Measurements from ENCODE around the gene WDR18.

Gene WDR18

DNA sequence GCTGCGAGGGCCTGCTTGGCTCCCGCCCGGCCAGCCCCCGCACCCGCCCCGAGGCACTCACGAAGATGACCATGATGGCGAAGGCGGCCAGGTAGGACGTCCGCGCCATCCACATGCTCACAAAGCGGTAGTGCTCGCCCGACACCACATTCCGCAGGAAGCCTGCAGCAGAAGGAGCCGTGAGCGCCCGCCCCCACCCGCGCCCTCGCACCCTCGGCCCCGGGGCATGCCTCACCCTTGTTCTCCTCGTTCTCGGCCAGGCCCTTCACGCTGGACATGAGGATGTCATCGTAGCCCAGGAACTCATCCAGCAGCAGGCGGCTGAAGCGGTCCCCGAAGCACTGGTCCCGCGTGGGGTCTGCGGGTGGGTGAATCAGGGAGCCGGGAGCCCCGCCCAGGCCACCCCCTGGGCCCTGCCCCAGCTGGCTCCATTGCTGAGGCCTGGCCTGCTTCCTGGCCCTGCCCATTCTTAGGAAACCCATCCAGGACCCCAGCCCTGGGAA lies 27.7 kb downstream of the WDR18 start:
- Histone ChIP-seq H3K27ac (ENCODE audit: low read depth, low read length) (no peak overlapping the region), H3K27me3 (ENCODE audit: insufficient read depth, low read length) (no peaks in the 10 kb centered on the region), H3K36me3 (ENCODE audit: insufficient read depth, low read length) (peaks cover 38% of the 10 kb centered on the region), H3K9me3 (ENCODE audit: insufficient read depth, low read depth, low read length) (no peaks in the 10 kb centered on the region), H3K4me3 (ENCODE audit: low read length) (no peak overlapping the region), H3K4me1 (ENCODE audit: insufficient read depth, low read length) (peaks cover 12% of the 10 kb centered on the region; the same call in 1 of the 2 replicates), H3K9ac (ENCODE audit: low read depth, low read length) (no peak overlapping the region)
- WGBS: 95% methylated on average over 36 of the region's 36 CpGs

DNA sequence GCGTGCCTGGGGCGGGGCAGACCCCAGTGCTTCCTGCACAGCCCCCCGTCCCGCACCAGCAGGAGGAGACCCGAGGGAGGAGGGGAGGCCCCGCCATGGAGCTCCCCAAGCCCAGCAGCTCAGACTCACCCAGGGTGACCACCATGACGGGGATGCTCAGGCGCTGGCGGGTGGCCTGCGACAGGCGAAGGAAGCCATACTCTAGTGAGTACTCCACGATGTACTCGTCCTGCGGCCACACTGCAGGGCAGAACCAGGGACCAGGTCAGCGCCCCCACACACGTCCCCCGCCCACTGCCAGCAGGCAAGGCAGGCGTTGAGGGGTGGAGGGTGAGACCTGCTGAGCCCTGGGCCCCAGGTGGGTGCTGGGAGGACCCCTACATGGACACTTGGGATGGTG lies 28.2 kb downstream of the WDR18 start:
- 94% methylated on average over 18 of the region's 18 CpGs for whole genome bisulfite sequencing
- no peaks in the 10 kb centered on the region for H3K27me3 ChIP-seq (ENCODE audit: insufficient read depth, low read length)
- H3K9ac ChIP-seq (ENCODE audit: low read depth, low read length): no peak overlapping the region
- peaks cover 12% of the 10 kb centered on the region; the same call in 1 of the 2 replicates for H3K4me1 ChIP-seq (ENCODE audit: insufficient read depth, low read length)
- no peak overlapping the region for H3K4me3 ChIP-seq (ENCODE audit: low read length)
- H3K9me3 ChIP-seq (ENCODE audit: insufficient read depth, low read depth, low read length): no peaks in the 10 kb centered on the region
- H3K27ac ChIP-seq (ENCODE audit: low read depth, low read length): no peak overlapping the region
- peaks cover 38% of the 10 kb centered on the region for H3K36me3 ChIP-seq (ENCODE audit: insufficient read depth, low read length)

DNA sequence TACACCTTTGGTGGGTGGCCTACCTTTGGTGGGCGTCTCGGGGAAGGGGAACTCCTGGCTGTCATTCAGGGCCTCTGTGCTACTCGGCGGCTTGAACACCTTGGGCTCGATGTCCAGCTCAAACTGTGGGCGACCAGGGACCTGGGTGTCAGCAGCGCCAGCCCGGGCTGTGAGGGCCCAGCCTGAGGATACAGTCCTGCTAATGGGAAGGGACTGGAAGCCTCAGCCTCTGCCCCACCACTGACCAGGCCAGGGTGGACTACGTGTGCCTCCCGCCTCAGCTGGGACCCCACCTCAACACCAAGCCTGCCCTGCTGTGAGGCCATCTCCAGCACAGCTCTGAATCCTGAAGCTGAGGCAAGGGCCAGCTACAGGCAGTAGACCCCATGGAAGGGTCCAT lies 29.1 kb downstream of the WDR18 start:
- H3K4me3 ChIP-seq (ENCODE audit: low read length): no peak overlapping the region
- peaks cover 12% of the 10 kb centered on the region; the same call in 1 of the 2 replicates for H3K4me1 ChIP-seq (ENCODE audit: insufficient read depth, low read length)
- H3K9ac ChIP-seq (ENCODE audit: low read depth, low read length): no peak overlapping the region
- WGBS: 95% methylated on average over 10 of the region's 10 CpGs
- H3K36me3 ChIP-seq (ENCODE audit: insufficient read depth, low read length): peaks cover 38% of the 10 kb centered on the region
- no peak overlapping the region for H3K27ac ChIP-seq (ENCODE audit: low read depth, low read length)
- no peaks in the 10 kb centered on the region for H3K9me3 ChIP-seq (ENCODE audit: insufficient read depth, low read depth, low read length)
- no peaks in the 10 kb centered on the region for H3K27me3 ChIP-seq (ENCODE audit: insufficient read depth, low read length)

DNA sequence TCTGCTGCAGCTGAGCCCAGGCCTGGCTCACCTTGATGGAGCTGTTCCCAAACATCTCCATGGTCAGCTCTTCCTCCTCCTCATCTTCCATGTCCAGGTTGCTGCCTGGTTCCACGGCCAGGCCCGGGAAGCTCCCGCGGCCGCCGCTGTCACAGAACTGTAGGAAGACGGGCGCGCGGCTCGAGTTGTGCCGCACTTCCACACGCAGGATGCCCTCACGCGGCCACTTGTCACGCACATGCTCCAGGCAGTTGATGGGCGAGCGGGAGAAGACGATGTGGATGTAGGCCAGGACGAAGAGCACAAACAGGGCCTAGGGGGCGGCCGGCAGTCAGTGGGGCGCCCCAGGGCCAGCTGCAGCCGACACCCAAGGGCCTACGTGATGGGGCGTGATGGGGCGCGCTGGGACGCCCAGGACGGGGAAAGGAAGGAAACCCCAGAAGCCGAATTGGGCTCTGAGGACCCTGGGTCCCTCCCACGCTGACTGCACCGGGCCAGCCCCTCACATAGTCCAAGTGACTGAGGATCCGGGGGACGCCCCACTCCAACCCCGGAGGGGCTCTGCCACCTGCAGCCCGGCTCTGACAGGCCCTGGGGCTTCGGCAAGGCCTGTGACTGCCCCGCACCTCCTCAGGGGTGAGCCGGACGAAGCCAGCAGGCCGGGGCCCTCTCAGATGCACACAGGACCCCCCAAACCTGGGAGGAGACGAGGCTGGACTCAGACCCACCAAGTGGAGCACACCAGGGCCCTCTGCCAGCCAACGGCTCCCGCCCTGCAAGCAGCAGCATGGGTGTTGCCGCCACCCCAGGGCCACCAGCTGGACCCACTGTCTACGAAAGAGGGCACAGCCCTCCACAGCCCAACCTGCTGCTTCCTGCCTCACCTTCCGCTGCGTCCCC lies 30.3 kb downstream of the WDR18 start:
- H3K27ac ChIP-seq (ENCODE audit: low read depth, low read length): no peak overlapping the region
- no peak overlapping the region for H3K4me3 ChIP-seq (ENCODE audit: low read length)
- WGBS: 94% methylated on average over 49 of the region's 49 CpGs
- H3K9ac ChIP-seq (ENCODE audit: low read depth, low read length): no peak overlapping the region
- peaks cover 43% of the 10 kb centered on the region for H3K36me3 ChIP-seq (ENCODE audit: insufficient read depth, low read length)
- no peaks in the 10 kb centered on the region for H3K27me3 ChIP-seq (ENCODE audit: insufficient read depth, low read length)
- H3K4me1 ChIP-seq (ENCODE audit: insufficient read depth, low read length): peaks cover 14% of the 10 kb centered on the region; the same call in 1 of the 2 replicates
- no peaks in the 10 kb centered on the region for H3K9me3 ChIP-seq (ENCODE audit: insufficient read depth, low read depth, low read length)

DNA sequence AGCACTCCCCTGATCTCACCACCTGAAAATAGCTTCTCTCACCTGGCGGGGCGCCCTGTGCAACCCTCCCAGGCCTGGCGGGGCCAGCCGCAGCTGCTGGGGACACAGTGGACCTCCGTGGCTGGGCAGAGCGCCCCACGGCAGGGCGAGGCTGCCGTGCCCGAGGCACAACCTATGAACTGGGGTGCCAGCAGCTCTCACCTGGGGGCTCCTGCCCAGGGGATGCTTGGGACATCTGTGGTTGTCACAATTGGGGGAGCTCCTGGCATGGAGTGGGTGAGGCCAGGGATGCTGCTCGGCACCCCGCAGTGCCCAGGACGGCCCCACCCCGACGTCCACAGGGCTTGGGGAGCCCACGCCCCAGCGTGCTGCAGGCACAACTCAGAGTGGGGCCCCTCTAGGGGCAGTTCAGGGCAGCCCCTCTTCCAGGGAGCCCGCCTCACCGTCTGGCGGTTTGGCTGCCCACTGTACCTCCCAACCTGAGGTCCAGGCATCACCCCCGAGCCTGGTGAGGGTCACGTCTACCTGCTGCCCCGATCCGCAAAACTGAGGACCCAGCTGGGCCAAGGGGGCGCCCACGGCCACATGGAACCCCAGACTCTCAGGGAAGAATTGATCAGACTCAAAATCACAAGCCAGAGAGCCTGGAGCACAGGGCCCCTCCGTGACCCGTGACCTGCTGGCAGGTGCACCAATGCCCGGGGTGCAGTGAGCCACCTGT lies 31.1 kb downstream of the WDR18 start:
- Histone ChIP-seq H3K4me1 (ENCODE audit: insufficient read depth, low read length) (peaks cover 14% of the 10 kb centered on the region; the same call in 1 of the 2 replicates), H3K27ac (ENCODE audit: low read depth, low read length) (no peak overlapping the region), H3K4me3 (ENCODE audit: low read length) (no peak overlapping the region), H3K9ac (ENCODE audit: low read depth, low read length) (peak overlapping the region; percentile 44; the same call in 1 of the 2 replicates), H3K27me3 (ENCODE audit: insufficient read depth, low read length) (no peaks in the 10 kb centered on the region), H3K36me3 (ENCODE audit: insufficient read depth, low read length) (peaks cover 39% of the 10 kb centered on the region), H3K9me3 (ENCODE audit: insufficient read depth, low read depth, low read length) (no peaks in the 10 kb centered on the region)
- 94% methylated on average over 29 of the region's 29 CpGs for WGBS

DNA sequence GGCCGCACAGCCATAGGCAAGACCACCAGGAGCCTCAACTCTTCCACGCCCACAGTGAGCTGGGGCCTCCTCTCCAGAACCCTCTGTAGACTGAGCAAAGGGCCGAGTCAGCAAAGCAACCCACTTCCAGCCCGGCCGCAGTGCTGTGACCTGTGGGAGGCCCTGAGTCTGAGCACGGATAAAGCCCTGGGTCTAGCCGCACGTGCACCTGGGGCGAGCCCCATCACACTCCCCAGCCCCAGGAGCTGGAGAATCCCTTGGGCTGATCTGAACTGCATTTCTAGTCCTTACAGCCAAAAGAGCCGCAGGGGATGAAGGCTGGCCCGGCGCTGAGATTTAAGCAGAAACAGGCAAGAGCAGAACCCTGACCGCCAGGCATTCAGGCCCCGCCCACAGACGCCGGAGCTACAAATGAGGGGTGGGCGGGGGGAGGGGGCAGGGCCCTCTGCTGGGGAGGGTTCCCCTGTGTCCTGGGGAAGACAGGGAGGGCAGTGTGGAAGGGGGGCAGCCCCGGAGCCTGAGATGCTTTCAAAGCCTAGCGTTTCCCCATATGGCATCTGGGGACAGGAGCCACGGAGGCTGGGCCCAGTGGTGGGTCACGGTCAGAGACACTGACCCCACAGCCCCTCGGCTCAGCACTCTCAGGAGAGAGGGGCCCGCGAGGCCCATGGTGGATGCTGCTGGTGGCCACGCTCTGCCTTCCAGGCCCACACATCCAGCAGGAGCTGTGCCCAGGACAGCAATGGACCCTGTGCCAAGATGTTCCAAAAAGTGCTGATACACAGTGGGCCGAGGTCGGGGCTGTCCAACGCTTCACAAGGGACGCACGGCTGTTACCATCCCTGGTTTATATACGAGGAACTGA lies 31.9 kb downstream of the WDR18 start:
- Histone ChIP-seq H3K9ac (ENCODE audit: low read depth, low read length) (peak overlapping the region; percentile 44; the same call in 1 of the 2 replicates), H3K27me3 (ENCODE audit: insufficient read depth, low read length) (no peaks in the 10 kb centered on the region), H3K9me3 (ENCODE audit: insufficient read depth, low read depth, low read length) (no peaks in the 10 kb centered on the region), H3K27ac (ENCODE audit: low read depth, low read length) (peak overlapping the region; percentile 68), H3K36me3 (ENCODE audit: insufficient read depth, low read length) (peaks cover 33% of the 10 kb centered on the region), H3K4me3 (ENCODE audit: low read length) (no peak overlapping the region), H3K4me1 (ENCODE audit: insufficient read depth, low read length) (peaks cover 14% of the 10 kb centered on the region; the same call in 1 of the 2 replicates)
- 55% methylated on average over 31 of the region's 31 CpGs for WGBS

DNA sequence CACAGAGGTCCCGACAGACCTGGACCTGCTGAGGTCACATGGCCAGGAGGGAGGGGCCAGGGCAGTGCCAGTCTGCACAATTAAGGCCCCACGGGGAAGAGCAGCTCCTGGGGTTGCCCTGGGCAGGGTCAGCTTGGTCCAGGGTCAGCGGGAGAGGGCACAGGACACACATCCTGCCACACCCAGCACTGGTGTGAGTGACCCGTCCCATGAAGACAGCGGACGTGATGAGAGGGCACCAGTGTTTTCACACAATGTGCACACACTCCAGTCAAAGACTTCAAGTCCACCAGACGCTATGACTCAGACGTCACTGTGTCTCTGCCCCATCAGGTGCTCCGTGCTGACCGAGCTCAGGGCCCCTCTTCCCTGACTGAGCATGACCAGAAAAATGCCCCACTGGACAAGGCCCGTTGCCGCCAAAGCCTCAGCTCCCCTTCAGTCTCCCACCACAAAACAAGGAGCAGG lies 32.5 kb downstream of the WDR18 start:
- Histone ChIP-seq H3K9ac (ENCODE audit: low read depth, low read length) (no peak overlapping the region), H3K36me3 (ENCODE audit: insufficient read depth, low read length) (peaks cover 31% of the 10 kb centered on the region), H3K4me3 (ENCODE audit: low read length) (no peak overlapping the region), H3K27me3 (ENCODE audit: insufficient read depth, low read length) (no peaks in the 10 kb centered on the region), H3K9me3 (ENCODE audit: insufficient read depth, low read depth, low read length) (no peaks in the 10 kb centered on the region), H3K4me1 (ENCODE audit: insufficient read depth, low read length) (peaks cover 14% of the 10 kb centered on the region; the same call in 1 of the 2 replicates), H3K27ac (ENCODE audit: low read depth, low read length) (peak overlapping the region; percentile 64; the same call in 1 of the 2 replicates)
- WGBS: 74% methylated on average over 12 of the region's 12 CpGs

DNA sequence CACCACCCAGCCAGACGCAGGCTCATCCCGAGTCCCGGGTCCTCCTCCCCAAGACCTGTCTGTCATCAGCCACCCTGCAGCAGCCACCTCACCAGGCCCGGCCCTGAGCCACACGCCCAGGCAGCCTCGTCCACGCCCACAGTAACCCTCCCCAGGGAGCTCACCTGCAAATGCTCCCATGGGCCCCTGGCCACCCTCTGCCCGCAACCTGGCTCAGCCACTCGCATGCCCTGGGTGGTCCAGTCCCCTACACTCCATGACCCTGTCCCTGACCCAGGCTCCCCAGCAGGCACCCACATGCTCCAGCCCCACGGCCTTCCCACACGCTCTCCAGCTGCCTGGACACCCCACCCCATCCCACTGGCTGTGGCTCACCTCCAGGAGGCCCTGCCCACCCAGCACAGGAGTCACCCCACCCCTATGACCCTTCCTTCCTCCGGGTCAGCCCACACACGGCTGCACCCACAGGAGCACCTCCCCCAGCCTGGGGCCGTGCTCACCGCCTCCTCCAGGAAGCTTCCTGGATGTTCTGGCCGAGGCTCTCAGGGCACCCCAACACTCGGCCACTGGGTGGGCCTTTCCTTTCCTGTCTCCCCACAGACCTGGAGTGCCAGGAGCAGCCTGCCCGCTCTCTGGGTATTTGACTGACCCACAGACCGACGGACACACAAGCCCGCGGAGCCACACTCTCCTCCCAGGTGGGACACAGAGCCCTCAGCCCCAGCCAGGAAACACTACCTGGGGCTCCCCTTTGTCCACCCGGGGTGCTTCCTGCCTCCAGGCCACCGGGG lies 33.2 kb downstream of the WDR18 start:
- H3K27ac ChIP-seq (ENCODE audit: low read depth, low read length): 0 out of 2 replicates have a peak overlapping the region, but pooled peaks have one; percentile 64
- WGBS: 85% methylated on average over 24 of the region's 24 CpGs

DNA sequence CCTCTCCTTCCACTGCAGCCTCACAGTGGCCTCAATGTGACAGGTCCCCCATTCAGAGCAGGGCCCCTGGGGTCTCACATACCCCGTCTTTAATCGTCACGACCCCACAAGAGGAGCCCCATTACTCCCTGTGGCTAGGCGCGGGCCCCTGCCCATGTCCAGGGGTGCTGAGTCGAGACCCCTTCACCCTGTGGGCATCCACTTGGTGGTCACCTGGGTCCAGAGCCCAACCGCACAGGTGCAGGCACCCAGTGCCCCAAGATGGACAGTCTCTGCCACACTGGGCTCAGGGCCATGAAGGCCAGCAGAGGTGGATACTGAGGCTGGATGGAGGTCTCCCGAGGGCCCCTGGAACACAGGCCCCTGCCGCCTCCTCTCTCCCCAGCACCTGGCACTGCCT lies 33.8 kb downstream of the WDR18 start:
- Histone ChIP-seq H3K4me1 (ENCODE audit: insufficient read depth, low read length) (peaks cover 14% of the 10 kb centered on the region; the same call in 1 of the 2 replicates), H3K4me3 (ENCODE audit: low read length) (no peak overlapping the region), H3K27ac (ENCODE audit: low read depth, low read length) (no peak overlapping the region), H3K27me3 (ENCODE audit: insufficient read depth, low read length) (no peaks in the 10 kb centered on the region), H3K36me3 (ENCODE audit: insufficient read depth, low read length) (peaks cover 23% of the 10 kb centered on the region), H3K9me3 (ENCODE audit: insufficient read depth, low read depth, low read length) (no peaks in the 10 kb centered on the region), H3K9ac (ENCODE audit: low read depth, low read length) (no peak overlapping the region; the same call in 1 of the 2 replicates)
- WGBS: 95% methylated on average over 9 of the region's 9 CpGs

More for the DNA sequence above, 33.2 kb downstream of the WDR18 start:
- no peaks in the 10 kb centered on the region for H3K27me3 ChIP-seq (ENCODE audit: insufficient read depth, low read length)
- H3K9ac ChIP-seq (ENCODE audit: low read depth, low read length): no peak overlapping the region; the same call in 1 of the 2 replicates
- no peak overlapping the region for H3K4me3 ChIP-seq (ENCODE audit: low read length)
- H3K9me3 ChIP-seq (ENCODE audit: insufficient read depth, low read depth, low read length): no peaks in the 10 kb centered on the region
- H3K36me3 ChIP-seq (ENCODE audit: insufficient read depth, low read length): peaks cover 26% of the 10 kb centered on the region
- peaks cover 14% of the 10 kb centered on the region; the same call in 1 of the 2 replicates for H3K4me1 ChIP-seq (ENCODE audit: insufficient read depth, low read length)

All from HUES64 (cell line).